Measurements from ENCODE around the gene DLGAP1.

The DLGAP1 gene

GRCh38 chr18:4077721-4078120, 377.4 kb downstream of the DLGAP1 start:
- no peaks in the 10 kb centered on the region for H3K4me1 ChIP-seq (ENCODE audit: control insufficient read depth, insufficient read depth, low read length)
- H3K36me3 ChIP-seq (ENCODE audit: control insufficient read depth in 2 of 2, insufficient read depth in 1 of 2, low read length in 2 of 2): no peaks in the 10 kb centered on the region
- ChIA-PET CTCF (interaction anchor here (0.5 to 1.5 kb wide), 2 partner anchors 9 to 1122 kb away, joined by 3 read pairs; no protein-coding TSS in a partner anchor), POLR2A (no interaction called here)
- H3K27ac ChIP-seq (ENCODE audit: extremely low read depth, low read depth, low read length): no peak overlapping the region
- H3K9me3 ChIP-seq (ENCODE audit: control insufficient read depth, insufficient read depth, low read depth, low read length): no peaks in the 10 kb centered on the region
- H3K4me3 ChIP-seq (ENCODE audit: low read depth, low read length): no peak overlapping the region
- TF ChIP-seq ZBTB7A (tag by site-specific recombination; IDR thresholded peaks at IDR 0.05; ENCODE audit: low read depth) (no peak), ZSCAN4 (tag by site-specific recombination; IDR thresholded peaks at IDR 0.05) (no peak), ZNF792 (tag by site-specific recombination; IDR thresholded peaks at IDR 0.05) (no peak), MYNN (tag by site-specific recombination; IDR thresholded peaks at IDR 0.05; ENCODE audit: borderline replicate concordance) (no peak), ZNF26 (tag by site-specific recombination; IDR thresholded peaks at IDR 0.05) (no peak), HOXA7 (CRISPR knock-in tag; IDR thresholded peaks at IDR 0.05; ENCODE audit: borderline replicate concordance) (no peak), ZNF423 (tag by site-specific recombination; IDR thresholded peaks at IDR 0.05) (no peak), ATF2 (tag by site-specific recombination; IDR thresholded peaks at IDR 0.05; ENCODE audit: low read depth) (no peak), ZNF48 (tag by site-specific recombination; IDR thresholded peaks at IDR 0.05) (no peak), PATZ1 (tag by site-specific recombination; IDR thresholded peaks at IDR 0.05) (no peak), ZSCAN16 (tag by site-specific recombination; IDR thresholded peaks at IDR 0.05) (no peak), ZNF501 (tag by site-specific recombination; IDR thresholded peaks at IDR 0.05) (no peak)

GRCh38 chr18:4077204-4077603, 377.9 kb downstream of the DLGAP1 start:
- Histone ChIP-seq H3K9me3 (ENCODE audit: control insufficient read depth, insufficient read depth, low read depth, low read length) (no peaks in the 10 kb centered on the region), H3K4me1 (ENCODE audit: control insufficient read depth, insufficient read depth, low read length) (no peaks in the 10 kb centered on the region), H3K4me3 (ENCODE audit: low read depth, low read length) (no peak overlapping the region), H3K27ac (ENCODE audit: extremely low read depth, low read depth, low read length) (no peak overlapping the region), H3K36me3 (ENCODE audit: control insufficient read depth in 2 of 2, insufficient read depth in 1 of 2, low read length in 2 of 2) (no peaks in the 10 kb centered on the region)
- ChIA-PET CTCF (interaction anchor here (1.5 kb wide), 1 partner anchor 9 kb away, joined by 3 read pairs; no protein-coding TSS in a partner anchor), POLR2A (no interaction called here)
- TF ChIP-seq ZNF280C (tag by site-specific recombination; IDR thresholded peaks at IDR 0.05) (no peak), ZNF768 (tag by site-specific recombination; IDR thresholded peaks at IDR 0.05) (no peak)
